HepG2 (cell line): ENCODE measurements around the gene CDC37. TPM values are rescaled to one million over a fixed set of nuclear protein-coding genes. Genes with fewer than 3 reads are reported as not detected.

Source experiments
- BCL3 ChIP-seq: sonication (generic); formaldehyde crosslinking; IDR thresholded peaks from 2 replicates; pipeline ENCODE4 v1.5.1; 2020; ENCODE audit warnings: mild to moderate bottlenecking, missing genetic modification reagents, moderate library complexity
- MAZ ChIP-seq, 2 experiments: sonication (generic) in 1 of 2; formaldehyde crosslinking in 1 of 2; IDR thresholded peaks; 2 replicates each; pipeline versions ENCODE4 v1.5.0 to v1.6.1; 2012 to 2020; ENCODE audit warnings: low read depth in 2 of 2, mild to moderate bottlenecking in 2 of 2, borderline replicate concordance in 1 of 2, improper control_type of control experiment in 1 of 2, low read length in 1 of 2, missing genetic modification reagents in 1 of 2, moderate library complexity in 1 of 2
- MIER3 ChIP-seq: IDR thresholded peaks from 2 replicates; pipeline ENCODE4 v1.6.1; 2016; ENCODE audit warnings: missing compliant biosample characterization, borderline replicate concordance
- NFKBIZ ChIP-seq: IDR thresholded peaks from 2 replicates; pipeline ENCODE4 v1.6.1; 2018; ENCODE audit warnings: missing genetic modification reagents, missing compliant biosample characterization
- NFYB ChIP-seq: sonication (generic); formaldehyde crosslinking; IDR thresholded peaks from 2 replicates; pipeline ENCODE4 v1.4.0; 2020; ENCODE audit warnings: missing genetic modification reagents
- PCBP2 ChIP-seq: fragments of 200-400 bp; formaldehyde crosslinking; optimal IDR thresholded peaks from 2 replicates; pipeline ENCODE3; 2018; ENCODE audit warnings: low read length, low read depth; ENCODE audit not compliant: poor library complexity, severe bottlenecking
- PPARG ChIP-seq: conservative IDR thresholded peaks from 2 replicates; pipeline ENCODE4 v1.6.1; 2016; ENCODE audit warnings: missing biosample characterization, missing genetic modification reagents
- STAT6 ChIP-seq: sonication (generic); formaldehyde crosslinking; IDR thresholded peaks from 2 replicates; pipeline ENCODE4 v1.4.0; 2020; ENCODE audit warnings: missing genetic modification reagents, mild to moderate bottlenecking, borderline replicate concordance
- ZNF263 ChIP-seq: sonication (generic); formaldehyde crosslinking; IDR thresholded peaks from 2 replicates; pipeline ENCODE4 v1.4.0; 2020; ENCODE audit warnings: missing genetic modification reagents
- ZNF264 ChIP-seq: sonication (generic); formaldehyde crosslinking; IDR thresholded peaks from 2 replicates; pipeline ENCODE4 v1.4.0; 2020; ENCODE audit warnings: missing genetic modification reagents
- ZNF317 ChIP-seq: sonication (generic); formaldehyde crosslinking; IDR thresholded peaks from 2 replicates; pipeline ENCODE4 v1.5.0; 2020; ENCODE audit warnings: mild to moderate bottlenecking, missing genetic modification reagents
- ZNF350 ChIP-seq: sonication (generic); formaldehyde crosslinking; IDR thresholded peaks from 2 replicates; pipeline ENCODE4 v1.4.0; 2020; ENCODE audit warnings: mild to moderate bottlenecking, low read depth, missing genetic modification reagents, borderline replicate concordance
- ZNF503 ChIP-seq: sonication (generic); formaldehyde crosslinking; IDR thresholded peaks from 2 replicates; pipeline ENCODE4 v1.4.0; 2020; ENCODE audit warnings: missing genetic modification reagents
- ZNF510 ChIP-seq: sonication (generic); formaldehyde crosslinking; IDR thresholded peaks from 2 replicates; pipeline ENCODE4 v1.4.0; 2020; ENCODE audit warnings: low read depth, mild to moderate bottlenecking, missing genetic modification reagents
- ZNF616 ChIP-seq: sonication (generic); formaldehyde crosslinking; IDR thresholded peaks from 2 replicates; pipeline ENCODE4 v1.5.0; 2020; ENCODE audit warnings: low read depth, mild to moderate bottlenecking, missing genetic modification reagents
- ZNF672 ChIP-seq: sonication (generic); formaldehyde crosslinking; IDR thresholded peaks from 2 replicates; pipeline ENCODE4 v1.8.1; 2022; ENCODE audit warnings: missing genetic modification reagents
- ZNF770 ChIP-seq: sonication (generic); formaldehyde crosslinking; IDR thresholded peaks from 2 replicates; pipeline ENCODE4 v1.5.0; 2020; ENCODE audit warnings: mild to moderate bottlenecking, missing genetic modification reagents
- ZNF839 ChIP-seq: sonication (generic); formaldehyde crosslinking; IDR thresholded peaks from 2 replicates; pipeline ENCODE4 v1.4.0; 2020; ENCODE audit warnings: missing genetic modification reagents, mild to moderate bottlenecking, borderline replicate concordance
- ZSCAN22 ChIP-seq: sonication (generic); formaldehyde crosslinking; IDR thresholded peaks from 2 replicates; pipeline ENCODE4 v1.4.0; 2020; ENCODE audit warnings: mild to moderate bottlenecking, missing genetic modification reagents
- polyA plus RNA-seq, 8 experiments: library from polyadenylated mRNA; depleted of rRNA in 3 of 8; stranded (reverse) in 7 of 8; unstranded in 1 of 8; fragments of >200 nt; fragmentation: Illumina TruSeq in 4 of 8; extraction: Trizol in 4 of 8; gene quantifications; 2 replicates each; pipeline versions ENCODE4 v1.2.1 to v1.2.3, GENCODE V29; 2011 to 2016; ENCODE audit warnings: low read depth in 4 of 8, missing spikeins in 1 of 8, mixed read lengths in 1 of 8; ENCODE audit not compliant: insufficient read depth in 1 of 8
- total RNA-seq, 5 experiments: library from RNA; depleted of rRNA; stranded (reverse); fragments of >200 nt; fragmentation: Illumina TruSeq; extraction: Trizol; gene quantifications; 2 replicates each; pipeline ENCODE4 v1.2.3, GENCODE V29; 2016; ENCODE audit warnings: low read depth in 1 of 5

The CDC37 gene
- total and polyA plus RNA-seq, 2 of the 13 experiments (the other 11 are each of a cell fraction or from before 2014, with no cell fraction given): 158 to 177 TPM

- TF ChIP-seq ZNF839 (0 out of 2 replicates have a peak, but pooled peaks have one; percentile 55), ZNF317 (CRISPR knock-in tag) (peak; percentile 82), ZNF510 (CRISPR knock-in tag) (no peak; the same call in 1 of the 2 replicates), ZNF672 (CRISPR knock-in tag) (no peak), BCL3 (CRISPR knock-in tag) (peak; percentile 87; the same call in 1 of the 2 replicates), STAT6 (peak; percentile 39; the same call in 1 of the 2 replicates), MAZ (IDR thresholded peaks at IDR 0.05; ENCODE audit: borderline replicate concordance, low read depth, low read length) (peak; percentile 97), MAZ (CRISPR knock-in tag; IDR thresholded peaks at IDR 0.05; ENCODE audit: low read depth) (peak; percentile 87; the same call in 1 of the 2 replicates), MIER3 (CRISPR knock-in tag) (peak; percentile 78; the same call in 1 of the 2 replicates), ZNF503 (CRISPR knock-in tag) (peak; percentile 66; the same call in 1 of the 2 replicates), ZNF350 (CRISPR knock-in tag) (peak; percentile 98; the same call in 1 of the 2 replicates), ZNF770 (CRISPR knock-in tag) (peak; percentile 56; the same call in 1 of the 2 replicates), ZNF616 (CRISPR knock-in tag) (no peak), ZSCAN22 (CRISPR knock-in tag) (no peak), NFYB (CRISPR knock-in tag) (peak; percentile 31; the same call in 1 of the 2 replicates), ZNF263 (CRISPR knock-in tag) (peak; percentile 62; the same call in 1 of the 2 replicates), PPARG (CRISPR knock-in tag) (peak; percentile 39; the same call in 1 of the 2 replicates), ZNF264 (0 out of 2 replicates have a peak, but pooled peaks have one; percentile 64), NFKBIZ (peak; percentile 92), PCBP2 (no peak)
These were observed 13.3 kb upstream of the CDC37 start (continued) for GRCh38 chr19:10416380-10417257.
